OCI-LY7 (cell line): ENCODE measurements around the gene CDH2. TPM values are rescaled to one million over a fixed set of nuclear protein-coding genes. Genes with fewer than 3 reads are reported as not detected.

Experiments
- BruUV-seq: library from RNA; stranded (reverse); fragments of 400-500 nt; replicated peaks from 2 replicates; lab custom pipeline; 2021; lab: Mats Ljungman, UMichigan
- CTCF ChIA-PET: fragments of 300-600 bp; sonication (Branson Sonifier 250); formaldehyde crosslinking; loops from one replicate; lab custom pipeline; 2022; ENCODE audit warnings: antibody characterized with exemption; ENCODE audit not compliant: unreplicated experiment; lab: Charles Lee
- POLR2A ChIA-PET: fragments of 300-600 bp; sonication (Branson Sonifier 250); formaldehyde crosslinking; loops from one replicate; lab custom pipeline; 2022; ENCODE audit warnings: antibody characterized with exemption; lab: Charles Lee
- DNase-seq: peaks from one replicate; pipeline ENCODE4 v3.0.0-alpha.2; 2015; ENCODE audit warnings: low spot score
- H2AFZ ChIP-seq: fragments of 200-600 bp; sonication (generic), shearing (Covaris generic); 2 replicates; pipeline ENCODE4 v1.6.1; 2014; ENCODE audit warnings: mild to moderate bottlenecking, antibody characterized with exemption, low read length, moderate library complexity
- H3K27ac ChIP-seq: fragments of 200-600 bp; sonication (generic); 2 replicates; pipeline ENCODE4 v1.5.1; 2014; ENCODE audit warnings: mixed run types, low read depth, mild to moderate bottlenecking, moderate library complexity, low read length, inconsistent platforms; ENCODE audit not compliant: poor library complexity, severe bottlenecking
- H3K36me3 ChIP-seq: fragments of 200-600 bp; sonication (generic); 2 replicates; pipeline ENCODE4 v1.6.1; 2014; ENCODE audit warnings: mild to moderate bottlenecking, antibody characterized with exemption, low read length, moderate library complexity, mixed read lengths; ENCODE audit not compliant: insufficient read depth
- H3K4me1 ChIP-seq: fragments of 200-600 bp; sonication (generic); 2 replicates; pipeline ENCODE4 v1.5.1; 2014; ENCODE audit warnings: mild to moderate bottlenecking, low read length; ENCODE audit not compliant: insufficient read depth, poor library complexity, severe bottlenecking
- H3K4me2 ChIP-seq: fragments of 200-600 bp; sonication (generic); 2 replicates; pipeline ENCODE4 v1.6.1; 2014; ENCODE audit warnings: mild to moderate bottlenecking, low read length
- H3K4me3 ChIP-seq: fragments of 200-600 bp; sonication (generic); 2 replicates; pipeline ENCODE4 v1.5.1; 2014; ENCODE audit warnings: mild to moderate bottlenecking, low read depth, low read length; ENCODE audit not compliant: poor library complexity, severe bottlenecking
- H3K79me2 ChIP-seq: fragments of 200-600 bp; sonication (generic); 2 replicates; pipeline ENCODE4 v1.6.1; 2016; ENCODE audit warnings: low read depth, mild to moderate bottlenecking, low read length, moderate library complexity, mixed read lengths; ENCODE audit not compliant: insufficient read depth
- H3K9me2 ChIP-seq: fragments of 200-600 bp; sonication (generic); 2 replicates; pipeline ENCODE4 v1.6.1; 2016; ENCODE audit warnings: mild to moderate bottlenecking, low read length, mixed read lengths; ENCODE audit not compliant: insufficient read depth
- H3K9me3 ChIP-seq: fragments of 200-600 bp; sonication (generic); 2 replicates; pipeline ENCODE4 v1.6.1; 2014; ENCODE audit warnings: mild to moderate bottlenecking, mixed run types, low read length, mixed read lengths
- H4K20me1 ChIP-seq: fragments of 200-600 bp; sonication (generic); 2 replicates; pipeline ENCODE4 v1.6.1; 2014; ENCODE audit warnings: mild to moderate bottlenecking, antibody characterized with exemption, low read length, moderate library complexity, mixed read lengths; ENCODE audit not compliant: insufficient read depth
- CTCF ChIP-seq: fragments of 200-600 bp; sonication (generic); conservative IDR thresholded peaks from 2 replicates; pipeline ENCODE4 v1.5.1; 2014; ENCODE audit warnings: mild to moderate bottlenecking, antibody characterized with exemption, low read length, moderate library complexity, mixed read lengths
- EZH2phosphoT487 ChIP-seq: fragments of 200-600 bp; sonication (generic); IDR thresholded peaks from 2 replicates; pipeline ENCODE4 v1.6.1; 2018; ENCODE audit warnings: low read depth, borderline replicate concordance, mild to moderate bottlenecking, mixed run types, antibody characterized with exemption, low read length, moderate library complexity, mixed read lengths
- intact Hi-C: fragments of 100-400 bp; cut with micrococcal nuclease; formaldehyde crosslinking; loops from one replicate; pipeline ENCODE4 v1.10.0; 2022; ENCODE audit not compliant: unreplicated experiment
- total RNA-seq, 2 experiments: library from RNA; depleted of rRNA in 1 of 2; stranded (reverse); fragments of >200 nt in 1 of 2; shearing (Covaris generic) in 1 of 2; gene quantifications; 2 replicates each; pipeline ENCODE4 v1.2.3, GENCODE V29; 2014 to 2022

The CDH2 gene
- total RNA-seq, 2 experiments from 2014 or later = not detected

- intact Hi-C loops = no loop called here
- Histone ChIP-seq H2AFZ (no peak overlapping the region), H4K20me1 (no peaks in the 10 kb centered on the region), H3K27ac (no peak overlapping the region), H3K36me3 (no peaks in the 10 kb centered on the region), H3K4me2 (no peak overlapping the region), H3K9me3 (no peaks in the 10 kb centered on the region), H3K79me2 (no peaks in the 10 kb centered on the region), H3K9me2 (no peaks in the 10 kb centered on the region), H3K4me1 (no peaks in the 10 kb centered on the region), H3K4me3 (no peak overlapping the region)
- ChIA-PET POLR2A (interaction anchor here (0.7 kb wide), 1 partner anchor 1208 kb away, joined by 3 read pairs; no protein-coding TSS in a partner anchor), CTCF (no interaction called here)
- no peak for TF ChIP-seq EZH2phosphoT487
- no peak for TF ChIP-seq CTCF
- no TSS peak for BruUV-seq
- no peak for DNase-seq
Observed at GRCh38 chr18:27966881-27967280, 210.0 kb downstream of the CDH2 start.

- Histone ChIP-seq H2AFZ (no peak overlapping the region), H3K79me2 (no peaks in the 10 kb centered on the region), H3K9me3 (no peaks in the 10 kb centered on the region), H4K20me1 (no peaks in the 10 kb centered on the region), H3K36me3 (no peaks in the 10 kb centered on the region), H3K9me2 (no peaks in the 10 kb centered on the region), H3K4me2 (no peak overlapping the region), H3K27ac (no peak overlapping the region), H3K4me1 (no peaks in the 10 kb centered on the region), H3K4me3 (no peak overlapping the region)
- CTCF ChIA-PET = no interaction called here
- intact Hi-C loops = no loop called here
- no peak for DNase-seq
- TF ChIP-seq EZH2phosphoT487 (no peak), CTCF (no peak)
- BruUV-seq = no TSS peak
- POLR2A ChIA-PET = no interaction called here
Observed at GRCh38 chr18:27964811-27965210, 212.1 kb downstream of the CDH2 start.

GRCh38 chr18:27959101-27959500 is 217.8 kb downstream of the CDH2 start:
- Histone ChIP-seq H3K4me2 (no peak overlapping the region), H3K4me1 (no peaks in the 10 kb centered on the region), H3K27ac (no peak overlapping the region), H3K36me3 (no peaks in the 10 kb centered on the region), H2AFZ (no peak overlapping the region), H3K79me2 (no peaks in the 10 kb centered on the region), H3K9me2 (no peaks in the 10 kb centered on the region), H4K20me1 (no peaks in the 10 kb centered on the region), H3K9me3 (no peaks in the 10 kb centered on the region), H3K4me3 (no peak overlapping the region)
- CTCF ChIA-PET = no interaction called here
- TF ChIP-seq EZH2phosphoT487 (no peak), CTCF (no peak)
- intact Hi-C loops = no loop called here
- POLR2A ChIA-PET = no interaction called here
- DNase-seq = no peak
- BruUV-seq = no TSS peak
